OCI-LY1 (cell line): ENCODE results near the gene MSRB3.

Experiments
- EZH2 ChIP-seq: fragments of 200-600 bp; sonication (generic), shearing (Covaris generic); IDR thresholded peaks from 2 replicates; pipeline ENCODE4 v1.8.0; 2017; ENCODE audit warnings: borderline replicate concordance, mixed run types, mild to moderate bottlenecking, antibody characterized with exemption, low read length, moderate library complexity, mixed read lengths
- TF ChIP-seq, protein P1 (sequence below): fragments of 200-600 bp; sonication (generic), shearing (Covaris generic); IDR thresholded peaks from 2 replicates; pipeline ENCODE4 v1.5.1; 2017; ENCODE audit warnings: mild to moderate bottlenecking, antibody characterized with exemption, low read length, moderate library complexity, mixed read lengths

DNA sequence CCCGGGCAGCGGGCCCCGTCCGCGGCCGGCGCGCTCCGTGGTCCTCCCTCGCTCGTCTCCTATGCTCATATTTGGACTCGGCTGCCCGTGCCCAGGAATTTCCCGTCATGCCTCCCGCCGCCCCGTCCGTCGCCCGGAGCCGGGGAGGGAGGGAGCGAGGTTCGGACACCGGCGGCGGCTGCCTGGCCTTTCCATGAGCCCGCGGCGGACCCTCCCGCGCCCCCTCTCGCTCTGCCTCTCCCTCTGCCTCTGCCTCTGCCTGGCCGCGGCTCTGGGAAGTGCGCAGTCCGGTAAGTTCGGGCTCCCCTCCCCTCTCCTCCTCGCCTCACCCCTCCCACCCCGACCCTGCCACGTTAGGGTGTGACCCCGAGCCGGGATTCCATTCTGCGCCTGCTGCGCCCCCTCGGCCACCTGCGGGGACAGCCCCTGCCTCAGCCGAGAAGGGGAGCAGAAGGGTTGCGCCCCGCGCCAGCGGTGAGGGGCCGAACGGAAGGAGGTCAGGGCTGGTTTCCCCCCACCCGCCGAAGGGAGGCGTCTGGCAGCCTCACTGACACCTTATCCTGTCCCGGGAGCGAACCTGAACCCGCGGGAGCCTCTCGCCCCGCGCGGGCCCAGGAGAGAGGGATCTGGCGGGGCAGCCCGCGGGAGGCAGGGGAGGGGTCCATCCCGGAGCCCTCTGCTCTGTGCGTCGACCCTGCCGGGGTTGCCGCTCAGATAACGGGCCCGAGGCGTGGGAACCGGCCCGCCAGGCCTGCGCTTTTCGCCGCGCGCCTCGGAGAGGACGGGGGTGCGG is at the start of gene MSRB3:
- TF ChIP-seq, protein P1, sequence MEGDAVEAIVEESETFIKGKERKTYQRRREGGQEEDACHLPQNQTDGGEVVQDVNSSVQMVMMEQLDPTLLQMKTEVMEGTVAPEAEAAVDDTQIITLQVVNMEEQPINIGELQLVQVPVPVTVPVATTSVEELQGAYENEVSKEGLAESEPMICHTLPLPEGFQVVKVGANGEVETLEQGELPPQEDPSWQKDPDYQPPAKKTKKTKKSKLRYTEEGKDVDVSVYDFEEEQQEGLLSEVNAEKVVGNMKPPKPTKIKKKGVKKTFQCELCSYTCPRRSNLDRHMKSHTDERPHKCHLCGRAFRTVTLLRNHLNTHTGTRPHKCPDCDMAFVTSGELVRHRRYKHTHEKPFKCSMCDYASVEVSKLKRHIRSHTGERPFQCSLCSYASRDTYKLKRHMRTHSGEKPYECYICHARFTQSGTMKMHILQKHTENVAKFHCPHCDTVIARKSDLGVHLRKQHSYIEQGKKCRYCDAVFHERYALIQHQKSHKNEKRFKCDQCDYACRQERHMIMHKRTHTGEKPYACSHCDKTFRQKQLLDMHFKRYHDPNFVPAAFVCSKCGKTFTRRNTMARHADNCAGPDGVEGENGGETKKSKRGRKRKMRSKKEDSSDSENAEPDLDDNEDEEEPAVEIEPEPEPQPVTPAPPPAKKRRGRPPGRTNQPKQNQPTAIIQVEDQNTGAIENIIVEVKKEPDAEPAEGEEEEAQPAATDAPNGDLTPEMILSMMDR = no peak
- no peak for TF ChIP-seq EZH2
